Endothelial cell (in vitro differentiated cells): Measurements from ENCODE around the gene PLPP6. TPM values are rescaled to one million over a fixed set of nuclear protein-coding genes. Genes with fewer than 3 reads are reported as not detected.

ENCODE experiments used
- DNase-seq: peaks from one replicate; pipeline ENCODE4 v3.0.0; 2021; ENCODE audit warnings: low spot score
- H3K27ac Mint-ChIP-seq: one replicate; pipeline ENCODE4 v1.8.0; 2021; ENCODE audit warnings: mixed read lengths, inconsistent platforms; ENCODE audit not compliant: unreplicated experiment
- H3K27me3 Mint-ChIP-seq: one replicate; pipeline ENCODE4 v1.8.0; 2021; ENCODE audit warnings: mild to moderate bottlenecking, moderate library complexity, mixed read lengths, inconsistent platforms; ENCODE audit not compliant: unreplicated experiment
- H3K36me3 Mint-ChIP-seq: one replicate; pipeline ENCODE4 v1.8.0; 2021; ENCODE audit warnings: mild to moderate bottlenecking, low read depth, mixed read lengths, inconsistent platforms; ENCODE audit not compliant: unreplicated experiment
- H3K4me1 Mint-ChIP-seq: one replicate; pipeline ENCODE4 v1.8.0; 2021; ENCODE audit warnings: mild to moderate bottlenecking, mixed read lengths, inconsistent platforms; ENCODE audit not compliant: unreplicated experiment
- H3K4me3 Mint-ChIP-seq: one replicate; pipeline ENCODE4 v1.8.0; 2021; ENCODE audit warnings: mild to moderate bottlenecking, mixed read lengths, inconsistent platforms; ENCODE audit not compliant: unreplicated experiment
- H3K9me3 Mint-ChIP-seq: one replicate; pipeline ENCODE4 v1.8.0; 2021; ENCODE audit warnings: mixed read lengths, inconsistent platforms; ENCODE audit not compliant: unreplicated experiment
- total RNA-seq: library from RNA; stranded (reverse); fragmentation: NEBNext Ultra II Directional; extraction: Animal tissue kit (Norgen Biotek cat#: 25700); gene quantifications from one replicate; pipeline ENCODE4 v1.2.1, GENCODE V29; 2021; ENCODE audit not compliant: unreplicated experiment
- TF ChIP-seq, protein P1 (sequence below): fragments of 200-600 bp; sonication (generic); IDR thresholded peaks from one replicate; pipeline ENCODE4 v1.5.0; 2021; ENCODE audit warnings: antibody characterized with exemption; ENCODE audit not compliant: unreplicated experiment

PLPP6 gene
- total RNA-seq, 1 donor from 2014 or later = 7.7 TPM

DNA sequence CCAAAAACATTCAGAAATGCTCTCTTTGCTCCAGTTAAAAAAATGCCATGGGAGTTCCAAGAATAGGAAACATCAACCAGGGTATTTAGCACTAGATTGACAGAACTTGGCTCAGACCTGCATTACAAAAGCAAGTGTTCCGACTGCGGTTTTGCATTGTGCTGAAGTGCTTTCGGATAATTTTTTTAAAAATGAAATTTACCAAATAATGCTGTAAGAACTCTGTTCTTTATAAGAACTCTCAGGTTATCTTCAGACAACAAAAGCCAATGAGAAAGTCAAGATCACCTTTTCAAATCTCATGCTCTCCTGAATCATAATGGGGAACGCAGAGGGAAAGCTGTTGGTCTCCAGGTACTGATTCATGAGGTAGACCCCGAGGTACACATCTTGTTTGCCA lies 483 bp upstream of the PLPP6 start:
- peaks cover 8% of the 10 kb centered on the region for H3K36me3 Mint-ChIP-seq
- no peaks in the 10 kb centered on the region for H3K9me3 Mint-ChIP-seq
- TF ChIP-seq, protein P1, sequence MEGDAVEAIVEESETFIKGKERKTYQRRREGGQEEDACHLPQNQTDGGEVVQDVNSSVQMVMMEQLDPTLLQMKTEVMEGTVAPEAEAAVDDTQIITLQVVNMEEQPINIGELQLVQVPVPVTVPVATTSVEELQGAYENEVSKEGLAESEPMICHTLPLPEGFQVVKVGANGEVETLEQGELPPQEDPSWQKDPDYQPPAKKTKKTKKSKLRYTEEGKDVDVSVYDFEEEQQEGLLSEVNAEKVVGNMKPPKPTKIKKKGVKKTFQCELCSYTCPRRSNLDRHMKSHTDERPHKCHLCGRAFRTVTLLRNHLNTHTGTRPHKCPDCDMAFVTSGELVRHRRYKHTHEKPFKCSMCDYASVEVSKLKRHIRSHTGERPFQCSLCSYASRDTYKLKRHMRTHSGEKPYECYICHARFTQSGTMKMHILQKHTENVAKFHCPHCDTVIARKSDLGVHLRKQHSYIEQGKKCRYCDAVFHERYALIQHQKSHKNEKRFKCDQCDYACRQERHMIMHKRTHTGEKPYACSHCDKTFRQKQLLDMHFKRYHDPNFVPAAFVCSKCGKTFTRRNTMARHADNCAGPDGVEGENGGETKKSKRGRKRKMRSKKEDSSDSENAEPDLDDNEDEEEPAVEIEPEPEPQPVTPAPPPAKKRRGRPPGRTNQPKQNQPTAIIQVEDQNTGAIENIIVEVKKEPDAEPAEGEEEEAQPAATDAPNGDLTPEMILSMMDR = no peak
- H3K4me3 Mint-ChIP-seq = peak overlapping the region; percentile 89
- H3K4me1 Mint-ChIP-seq = peaks cover 35% of the 10 kb centered on the region
- DNase-seq = no peak
- peaks cover 15% of the 10 kb centered on the region for H3K27me3 Mint-ChIP-seq
- H3K27ac Mint-ChIP-seq = peak overlapping the region; percentile 57

DNA sequence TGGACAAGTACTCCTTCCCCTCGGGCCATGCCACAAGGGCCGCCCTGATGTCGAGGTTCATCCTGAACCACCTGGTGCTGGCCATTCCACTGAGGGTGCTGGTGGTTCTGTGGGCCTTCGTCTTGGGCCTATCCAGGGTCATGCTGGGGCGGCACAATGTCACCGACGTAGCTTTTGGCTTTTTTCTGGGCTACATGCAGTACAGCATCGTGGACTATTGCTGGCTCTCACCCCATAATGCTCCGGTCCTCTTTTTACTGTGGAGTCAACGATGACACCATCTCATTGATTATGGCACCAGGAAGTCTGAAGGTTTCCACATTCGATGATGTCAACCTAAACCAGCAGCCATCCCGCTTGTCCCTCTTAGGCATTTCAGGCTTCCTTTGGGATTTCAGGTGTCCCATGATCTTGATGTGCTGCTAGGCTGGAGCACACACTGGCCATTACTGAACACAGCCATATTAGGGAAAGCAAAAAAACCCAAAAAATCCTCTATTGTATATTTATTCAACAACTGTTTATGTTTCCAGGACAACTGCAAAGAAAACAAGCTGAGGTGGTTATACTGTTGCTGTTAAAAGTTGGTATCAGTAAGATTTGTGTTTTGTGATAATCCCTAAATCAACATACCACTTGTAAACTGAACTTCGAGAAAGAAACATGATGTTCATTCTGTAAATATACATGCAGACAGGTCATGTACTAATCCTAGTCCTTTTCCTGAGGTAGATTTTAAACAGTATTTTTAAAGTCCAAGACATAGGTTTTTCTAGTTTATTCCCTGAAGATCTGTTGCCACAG lies 1.1 kb downstream of the PLPP6 start:
- Mint-ChIP-seq H3K4me1 (peaks cover 35% of the 10 kb centered on the region), H3K27me3 (peaks cover 15% of the 10 kb centered on the region), H3K4me3 (peak overlapping the region; percentile 93), H3K27ac (peak overlapping the region; percentile 95), H3K36me3 (peaks cover 6% of the 10 kb centered on the region), H3K9me3 (no peaks in the 10 kb centered on the region)
- DNase-seq = no peak
- TF ChIP-seq, protein P1 = no peak

DNA sequence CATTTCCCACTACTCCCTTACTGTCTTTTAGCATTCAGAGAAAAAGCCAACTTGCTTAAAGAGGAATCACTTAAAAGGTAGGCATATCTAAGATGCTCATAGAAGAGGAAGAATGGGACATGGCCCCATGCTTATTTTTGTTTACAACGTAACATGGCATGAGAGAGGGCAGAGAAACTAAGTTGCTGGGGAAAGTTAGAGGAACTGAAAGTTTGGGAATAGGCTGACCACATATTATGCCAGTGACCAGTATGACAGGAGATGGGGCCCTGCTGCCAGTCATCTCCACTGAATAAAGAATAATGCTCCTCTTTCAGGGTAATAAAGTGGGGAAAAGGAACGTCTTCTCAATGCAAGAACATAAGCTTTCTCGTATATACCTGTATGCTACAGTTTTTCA lies 1.9 kb downstream of the PLPP6 start:
- H3K27ac Mint-ChIP-seq = peak overlapping the region; percentile 45
- H3K4me1 Mint-ChIP-seq = peaks cover 35% of the 10 kb centered on the region
- H3K4me3 Mint-ChIP-seq = peak overlapping the region; percentile 45
- TF ChIP-seq, protein P1 = no peak
- H3K36me3 Mint-ChIP-seq = peaks cover 6% of the 10 kb centered on the region
- H3K27me3 Mint-ChIP-seq = peaks cover 15% of the 10 kb centered on the region
- no peak for DNase-seq
- no peaks in the 10 kb centered on the region for H3K9me3 Mint-ChIP-seq

DNA sequence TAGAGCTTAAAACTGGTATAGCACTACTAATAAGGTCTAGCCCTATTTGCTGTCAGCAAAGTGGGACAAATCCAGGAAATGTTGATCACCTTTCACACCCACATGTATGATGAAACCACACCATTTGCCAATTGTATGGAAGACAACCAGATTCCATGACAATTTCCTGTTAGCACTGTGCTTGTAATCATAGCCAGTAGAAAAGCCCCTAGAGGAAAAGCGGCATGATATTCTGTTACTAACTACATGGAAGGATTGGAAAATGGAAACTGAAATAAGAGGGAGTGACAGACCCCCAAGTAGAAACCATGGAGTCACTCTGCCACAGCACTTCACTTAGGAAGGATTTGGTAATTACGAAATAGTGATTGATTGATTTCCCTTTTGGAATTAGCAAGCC lies 3.3 kb downstream of the PLPP6 start:
- peaks cover 35% of the 10 kb centered on the region for H3K4me1 Mint-ChIP-seq
- H3K27ac Mint-ChIP-seq = peak overlapping the region; percentile 76
- DNase-seq = no peak

More for the DNA sequence above, 3.3 kb downstream of the PLPP6 start:
- Mint-ChIP-seq H3K27me3 (peaks cover 15% of the 10 kb centered on the region), H3K36me3 (peaks cover 4% of the 10 kb centered on the region), H3K4me3 (peak overlapping the region; percentile 86), H3K9me3 (no peaks in the 10 kb centered on the region)
- TF ChIP-seq, protein P1 = no peak
